AG10803 (cell line): ENCODE results near the gene ALLC.

Experiments
- DNase-seq: peaks from one replicate; pipeline ENCODE4 v3.0.0; 2010; ENCODE audit warnings: low read depth
- H3K4me3 ChIP-seq: 2 replicates; pipeline ENCODE4 v1.5.1; 2011; ENCODE audit warnings: mild to moderate bottlenecking, low read length, control low read depth
- TF ChIP-seq, protein P1 (sequence below): conservative IDR thresholded peaks from 2 replicates; pipeline ENCODE4 v1.5.1; 2011; ENCODE audit warnings: mild to moderate bottlenecking, low read length, control low read depth, inconsistent platforms

ALLC gene

DNA sequence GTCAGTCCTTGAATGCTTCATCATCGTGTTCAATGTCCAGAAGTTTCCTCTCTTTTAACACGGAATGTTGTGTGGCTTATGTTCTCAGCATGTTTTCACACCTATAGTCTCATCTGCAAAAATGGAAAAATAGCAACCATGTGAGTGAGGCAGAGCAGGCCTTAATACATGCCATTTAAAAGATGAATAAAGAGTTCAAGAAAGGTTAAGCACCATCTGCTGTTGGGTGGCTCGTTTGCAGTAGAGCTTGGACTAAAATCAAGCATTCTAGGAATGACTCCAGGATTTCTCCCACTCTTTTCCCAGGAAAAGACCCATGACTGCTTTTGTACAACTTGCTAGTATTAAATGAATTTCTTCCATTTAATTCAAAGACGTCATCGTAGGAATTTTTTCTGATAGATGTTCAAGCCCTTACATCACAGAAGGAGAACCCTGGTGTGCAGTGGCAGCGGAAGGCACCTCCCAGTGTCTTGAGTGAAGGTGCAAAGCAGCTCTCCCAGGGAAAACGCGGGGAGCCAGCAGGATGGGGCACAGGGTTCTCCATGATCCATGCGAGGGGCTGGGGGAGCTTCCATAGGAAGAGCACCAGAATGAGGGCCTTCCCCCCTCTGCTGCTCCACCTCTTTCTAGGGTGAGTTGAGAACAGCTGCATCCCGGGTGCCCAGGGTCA is 55.0 kb downstream of the ALLC start:
- peak; percentile 1 for DNase-seq
- TF ChIP-seq, protein P1, sequence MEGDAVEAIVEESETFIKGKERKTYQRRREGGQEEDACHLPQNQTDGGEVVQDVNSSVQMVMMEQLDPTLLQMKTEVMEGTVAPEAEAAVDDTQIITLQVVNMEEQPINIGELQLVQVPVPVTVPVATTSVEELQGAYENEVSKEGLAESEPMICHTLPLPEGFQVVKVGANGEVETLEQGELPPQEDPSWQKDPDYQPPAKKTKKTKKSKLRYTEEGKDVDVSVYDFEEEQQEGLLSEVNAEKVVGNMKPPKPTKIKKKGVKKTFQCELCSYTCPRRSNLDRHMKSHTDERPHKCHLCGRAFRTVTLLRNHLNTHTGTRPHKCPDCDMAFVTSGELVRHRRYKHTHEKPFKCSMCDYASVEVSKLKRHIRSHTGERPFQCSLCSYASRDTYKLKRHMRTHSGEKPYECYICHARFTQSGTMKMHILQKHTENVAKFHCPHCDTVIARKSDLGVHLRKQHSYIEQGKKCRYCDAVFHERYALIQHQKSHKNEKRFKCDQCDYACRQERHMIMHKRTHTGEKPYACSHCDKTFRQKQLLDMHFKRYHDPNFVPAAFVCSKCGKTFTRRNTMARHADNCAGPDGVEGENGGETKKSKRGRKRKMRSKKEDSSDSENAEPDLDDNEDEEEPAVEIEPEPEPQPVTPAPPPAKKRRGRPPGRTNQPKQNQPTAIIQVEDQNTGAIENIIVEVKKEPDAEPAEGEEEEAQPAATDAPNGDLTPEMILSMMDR = no peak
- no peak overlapping the region for H3K4me3 ChIP-seq

DNA sequence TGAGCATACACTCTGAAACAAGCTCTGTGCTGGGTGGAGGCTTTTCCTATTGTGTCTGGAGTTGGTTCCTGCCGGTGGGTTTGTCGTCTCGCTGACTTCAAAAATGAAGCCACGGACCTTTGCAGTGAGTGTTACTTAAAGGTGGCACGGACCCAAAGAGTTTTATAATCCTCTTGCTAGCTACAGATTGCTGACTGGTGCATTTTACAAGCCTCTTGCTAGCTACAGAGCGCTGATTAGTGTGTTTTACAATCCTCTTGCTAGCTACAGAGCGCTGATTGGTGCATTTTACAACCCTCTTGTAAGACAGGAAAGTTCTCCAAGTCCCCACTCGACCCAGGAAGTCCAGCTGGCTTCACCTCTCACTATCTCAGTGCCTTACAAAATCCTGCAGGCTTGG is 60.7 kb downstream of the ALLC start:
- H3K4me3 ChIP-seq = no peak overlapping the region
- DNase-seq = no peak
- TF ChIP-seq, protein P1 = no peak

DNA sequence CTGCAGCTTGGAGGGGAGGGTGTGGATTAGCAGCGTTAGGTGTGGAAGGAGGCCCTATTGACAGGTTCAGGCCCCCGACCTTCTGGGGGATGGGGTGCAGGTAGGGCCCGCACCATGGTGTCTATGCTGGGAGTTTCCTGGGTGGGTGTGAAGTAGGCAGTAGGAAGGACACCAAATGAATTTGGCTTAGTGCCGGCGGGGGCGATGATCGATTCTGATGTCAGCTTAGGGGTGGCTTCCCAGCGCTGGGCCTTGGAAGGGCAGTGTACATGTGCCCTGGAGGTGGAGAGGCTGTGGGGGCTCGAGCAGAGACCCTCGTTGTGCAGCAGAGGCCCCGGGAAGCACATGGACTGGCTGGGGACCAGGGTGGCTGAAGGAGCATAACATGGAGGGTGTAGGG is 67.0 kb downstream of the ALLC start:
- TF ChIP-seq, protein P1 = no peak
- no peak for DNase-seq

DNA sequence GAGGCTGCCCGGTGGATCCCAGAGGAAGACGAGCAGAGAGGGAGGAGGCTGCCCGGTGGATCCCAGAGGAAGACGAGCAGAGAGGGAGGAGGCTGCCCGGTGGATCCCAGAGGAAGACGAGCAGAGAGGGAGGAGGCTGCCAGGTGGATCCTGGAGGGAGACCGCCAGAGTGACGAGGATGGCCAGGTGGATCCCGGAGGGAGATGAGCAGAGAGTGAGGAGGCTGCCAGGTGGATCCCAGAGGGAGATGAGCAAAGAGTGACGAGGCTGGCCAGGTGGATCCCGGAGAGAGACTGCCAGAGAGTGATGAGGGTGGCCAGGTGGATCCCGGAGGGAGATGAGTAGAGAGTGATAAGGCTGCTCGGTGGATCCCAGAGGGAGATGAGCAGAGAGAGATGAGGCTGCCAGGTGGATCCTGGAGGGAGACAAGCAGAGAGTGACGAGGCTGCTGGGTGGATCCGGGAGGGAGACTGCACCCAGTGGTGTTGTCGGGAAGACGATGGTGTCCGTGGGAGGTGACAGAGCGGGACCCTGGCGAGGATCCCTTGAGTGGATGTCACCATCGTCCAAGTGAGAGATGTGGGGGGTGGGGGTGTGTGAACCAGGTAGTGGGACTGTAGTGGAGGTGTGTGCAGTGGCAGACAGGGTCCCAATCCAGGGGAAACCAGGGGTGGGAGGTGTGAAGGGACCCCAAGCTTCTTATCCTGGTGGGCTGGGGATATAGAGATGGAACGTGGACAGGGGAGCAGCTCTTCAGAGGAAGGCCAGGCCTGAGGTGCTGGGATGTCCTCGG is 67.7 kb downstream of the ALLC start:
- H3K4me3 ChIP-seq = no peak overlapping the region
- no peak for DNase-seq
- TF ChIP-seq, protein P1 = no peak

More for the DNA sequence above, 67.0 kb downstream of the ALLC start:
- H3K4me3 ChIP-seq = no peak overlapping the region

DNA sequence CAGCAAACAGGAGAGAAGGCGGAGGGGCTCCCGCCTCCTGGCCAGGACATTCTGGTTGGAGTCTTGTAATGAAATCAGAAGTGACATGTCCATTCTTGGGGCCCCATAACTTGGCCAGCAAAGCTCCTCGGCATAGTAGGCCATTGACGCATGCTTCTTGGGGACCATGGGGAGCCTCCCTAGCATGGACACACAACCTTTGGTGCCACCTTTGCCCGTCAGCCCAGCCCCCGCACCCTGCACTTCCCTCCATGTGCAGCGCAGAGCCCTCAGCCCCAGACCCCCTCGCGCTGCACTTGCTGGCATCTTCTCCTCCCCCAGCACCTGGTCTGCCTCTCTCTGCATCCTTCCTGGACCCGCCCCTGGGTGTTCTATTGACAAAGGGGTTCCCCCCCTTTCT is 68.5 kb downstream of the ALLC start:
- TF ChIP-seq, protein P1 = no peak
- DNase-seq = no peak

DNA sequence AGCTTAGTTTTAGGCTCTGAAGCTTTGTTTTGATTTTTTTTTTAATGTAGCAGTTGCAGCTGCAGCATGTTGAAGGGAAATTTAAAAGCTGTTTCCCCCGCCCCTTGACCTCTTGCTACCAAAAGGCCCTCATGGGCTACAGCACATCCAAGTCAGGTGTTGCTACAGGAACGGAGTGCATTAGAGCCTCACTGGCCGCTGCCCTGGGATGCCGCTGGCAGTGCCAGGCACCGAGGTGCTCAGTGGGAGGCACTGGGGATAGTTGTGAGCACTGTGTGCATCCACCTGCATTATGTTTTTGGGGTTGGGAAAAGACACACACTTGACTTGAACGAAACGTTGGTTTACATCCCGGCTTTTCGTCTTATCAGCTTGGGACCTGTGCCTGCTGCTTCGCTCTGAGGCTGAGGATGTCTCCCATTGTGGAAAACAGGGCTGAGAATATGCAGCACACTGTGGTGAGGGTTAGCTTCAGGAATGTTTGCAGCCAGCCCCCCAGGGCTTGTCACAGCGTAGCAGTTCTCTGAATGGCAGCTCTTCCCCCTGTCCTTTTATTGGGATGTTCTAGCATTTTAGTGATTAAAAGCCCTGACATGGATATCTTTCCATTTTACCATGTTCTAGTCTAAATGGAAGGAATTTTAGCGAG is 69.5 kb downstream of the ALLC start:
- H3K4me3 ChIP-seq = no peak overlapping the region
- DNase-seq = no peak
- TF ChIP-seq, protein P1 = no peak

More for the DNA sequence above, 68.5 kb downstream of the ALLC start:
- no peak overlapping the region for H3K4me3 ChIP-seq
